Measurements from ENCODE around the gene TRMT61A. TPM values are rescaled to one million over a fixed set of nuclear protein-coding genes. Genes with fewer than 3 reads are reported as not detected.

Gene TRMT61A
- total RNA-seq, 1 donor from 2014 or later = 13.7 TPM

GRCh38 chr14:103574104-103574503 is 45.1 kb downstream of the TRMT61A start:
- H3K4me3 ChIP-seq (ENCODE audit: low read depth, low read length) = no peak overlapping the region
- H3K36me3 ChIP-seq (ENCODE audit: control insufficient read depth, insufficient read depth, low read length) = peaks cover 10% of the 10 kb centered on the region
- FAIRE-seq = no peak
- no peak for TF ChIP-seq CTCF (IDR thresholded peaks at IDR 0.05; ENCODE audit: insufficient read depth, low read length, severe bottlenecking)
- no peak for DNase-seq (ENCODE audit: low read depth)
- H3K27me3 ChIP-seq (ENCODE audit: control insufficient read depth, insufficient read depth, low read length) = no peaks in the 10 kb centered on the region

GRCh38 chr14:103574707-103575285 is 45.8 kb downstream of the TRMT61A start:
- no peak for TF ChIP-seq CTCF (IDR thresholded peaks at IDR 0.05; ENCODE audit: insufficient read depth, low read length, severe bottlenecking)
- H3K4me3 ChIP-seq (ENCODE audit: low read depth, low read length) = no peak overlapping the region
- H3K36me3 ChIP-seq (ENCODE audit: control insufficient read depth, insufficient read depth, low read length) = peaks cover 10% of the 10 kb centered on the region
- H3K27me3 ChIP-seq (ENCODE audit: control insufficient read depth, insufficient read depth, low read length) = no peaks in the 10 kb centered on the region
- DNase-seq (ENCODE audit: low read depth) (no peak), FAIRE-seq (no peak)

DNA sequence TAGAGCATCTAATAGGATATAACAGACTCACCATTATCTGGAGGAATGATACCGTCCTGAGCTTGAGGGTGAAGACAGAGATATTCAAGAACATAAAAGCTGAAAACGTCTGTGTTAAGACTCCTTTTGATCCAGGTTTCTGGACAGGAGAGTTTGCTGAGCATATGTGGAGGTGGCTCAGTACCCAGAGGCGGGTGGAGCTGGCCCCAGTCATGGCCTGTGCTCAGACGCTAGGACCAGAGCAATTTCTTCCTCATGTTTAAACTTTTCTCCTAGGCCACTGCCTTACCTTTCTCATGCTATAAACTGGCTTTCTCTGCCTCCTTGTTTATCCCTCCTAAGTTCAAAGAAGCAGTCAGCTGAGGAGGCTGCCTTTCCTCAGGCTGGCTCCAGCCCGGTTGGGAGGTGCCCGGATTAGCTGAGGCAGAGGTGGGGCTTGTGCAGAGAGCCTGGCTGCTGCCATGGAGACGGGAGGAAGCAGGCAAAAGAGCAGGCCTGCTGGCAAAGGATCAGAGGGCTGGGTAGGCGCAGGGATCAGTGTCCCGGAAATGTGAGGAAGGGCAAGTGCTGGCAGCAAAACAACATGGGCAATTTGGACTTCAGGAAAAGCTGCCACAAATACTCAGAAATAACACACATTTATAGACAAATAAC is 47.5 kb downstream of the TRMT61A start:
- no peak for TF ChIP-seq CTCF (IDR thresholded peaks at IDR 0.05; ENCODE audit: insufficient read depth, low read length, severe bottlenecking)
- peak; percentile 85 for DNase-seq (ENCODE audit: low read depth)
- H3K36me3 ChIP-seq (ENCODE audit: control insufficient read depth, insufficient read depth, low read length) = peaks cover 10% of the 10 kb centered on the region
- peak; percentile 88 for FAIRE-seq
- H3K4me3 ChIP-seq (ENCODE audit: low read depth, low read length) = no peak overlapping the region
- H3K27me3 ChIP-seq (ENCODE audit: control insufficient read depth, insufficient read depth, low read length) = no peaks in the 10 kb centered on the region

GRCh38 chr14:103578401-103579075 is 49.5 kb downstream of the TRMT61A start:
- no peak for FAIRE-seq
- DNase-seq (ENCODE audit: low read depth) = no peak
- no peak for TF ChIP-seq CTCF (IDR thresholded peaks at IDR 0.05; ENCODE audit: insufficient read depth, low read length, severe bottlenecking)
- peaks cover 10% of the 10 kb centered on the region for H3K36me3 ChIP-seq (ENCODE audit: control insufficient read depth, insufficient read depth, low read length)
- no peak overlapping the region for H3K4me3 ChIP-seq (ENCODE audit: low read depth, low read length)
- no peaks in the 10 kb centered on the region for H3K27me3 ChIP-seq (ENCODE audit: control insufficient read depth, insufficient read depth, low read length)

DNA sequence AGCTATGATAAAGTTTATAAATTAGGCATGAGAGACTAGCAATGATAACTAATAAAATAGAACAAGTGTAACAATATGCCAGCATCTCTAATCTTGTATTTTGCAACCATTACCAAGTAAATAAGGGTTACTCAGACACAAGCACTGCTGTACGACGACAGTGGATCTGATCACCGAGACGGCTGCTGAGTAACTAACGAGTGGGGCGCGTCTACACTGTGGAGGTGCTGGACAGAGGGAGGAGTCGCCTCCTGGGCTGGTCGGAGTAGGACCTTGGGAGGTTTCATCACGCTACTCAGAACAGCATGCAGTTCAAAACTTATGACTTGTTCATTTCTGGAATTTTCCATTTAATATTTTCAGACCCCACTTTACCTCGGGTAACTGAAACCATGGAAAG is 52.2 kb downstream of the TRMT61A start:
- Histone ChIP-seq H3K4me3 (ENCODE audit: low read depth, low read length) (no peak overlapping the region), H3K27me3 (ENCODE audit: control insufficient read depth, insufficient read depth, low read length) (no peaks in the 10 kb centered on the region), H3K36me3 (ENCODE audit: control insufficient read depth, insufficient read depth, low read length) (peaks cover 4% of the 10 kb centered on the region)
- FAIRE-seq (no peak), DNase-seq (ENCODE audit: low read depth) (peak; percentile 74)
- no peak for TF ChIP-seq CTCF (IDR thresholded peaks at IDR 0.05; ENCODE audit: insufficient read depth, low read length, severe bottlenecking)
